ENCODE results near the gene CEP164.
A peak's percentile ranks its signal among the peaks of the same experiment; 100 is the strongest.

CEP164 gene

DNA sequence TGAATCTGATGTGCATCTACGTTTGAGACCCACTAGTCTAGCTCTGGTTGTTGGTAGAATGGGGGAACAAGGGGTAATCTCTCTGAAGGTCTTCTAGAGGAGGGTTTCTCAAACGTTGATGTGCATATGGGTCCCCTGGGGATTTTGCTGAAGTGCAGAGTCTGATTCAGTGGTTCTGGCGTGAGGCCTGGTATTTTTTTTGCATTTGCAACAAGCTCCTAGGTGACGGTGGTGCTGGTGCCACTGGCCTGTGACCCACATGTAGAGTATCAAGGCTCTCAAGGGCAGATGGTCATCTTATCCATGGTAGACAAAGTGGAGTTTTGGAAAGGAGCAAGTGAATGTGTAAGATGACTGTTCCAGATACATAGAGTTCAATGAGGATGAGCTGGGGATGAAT is 97.1 kb downstream of the CEP164 start:
- DNase-seq (ENCODE audit: low spot score), result no peak
- TF ChIP-seq, protein P1, sequence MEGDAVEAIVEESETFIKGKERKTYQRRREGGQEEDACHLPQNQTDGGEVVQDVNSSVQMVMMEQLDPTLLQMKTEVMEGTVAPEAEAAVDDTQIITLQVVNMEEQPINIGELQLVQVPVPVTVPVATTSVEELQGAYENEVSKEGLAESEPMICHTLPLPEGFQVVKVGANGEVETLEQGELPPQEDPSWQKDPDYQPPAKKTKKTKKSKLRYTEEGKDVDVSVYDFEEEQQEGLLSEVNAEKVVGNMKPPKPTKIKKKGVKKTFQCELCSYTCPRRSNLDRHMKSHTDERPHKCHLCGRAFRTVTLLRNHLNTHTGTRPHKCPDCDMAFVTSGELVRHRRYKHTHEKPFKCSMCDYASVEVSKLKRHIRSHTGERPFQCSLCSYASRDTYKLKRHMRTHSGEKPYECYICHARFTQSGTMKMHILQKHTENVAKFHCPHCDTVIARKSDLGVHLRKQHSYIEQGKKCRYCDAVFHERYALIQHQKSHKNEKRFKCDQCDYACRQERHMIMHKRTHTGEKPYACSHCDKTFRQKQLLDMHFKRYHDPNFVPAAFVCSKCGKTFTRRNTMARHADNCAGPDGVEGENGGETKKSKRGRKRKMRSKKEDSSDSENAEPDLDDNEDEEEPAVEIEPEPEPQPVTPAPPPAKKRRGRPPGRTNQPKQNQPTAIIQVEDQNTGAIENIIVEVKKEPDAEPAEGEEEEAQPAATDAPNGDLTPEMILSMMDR (IDR thresholded peaks at IDR 0.05; ENCODE audit: borderline replicate concordance, control extremely low read depth, extremely low read depth, insufficient read depth, missing control alignments), result no peak
- in situ Hi-C loops (cut with MboI; ENCODE audit: low sequenced_read_pairs, unreplicated experiment), result loop anchor here (10.0 kb wide), 1 partner anchor 380 kb away; no protein-coding TSS in a partner anchor

DNA sequence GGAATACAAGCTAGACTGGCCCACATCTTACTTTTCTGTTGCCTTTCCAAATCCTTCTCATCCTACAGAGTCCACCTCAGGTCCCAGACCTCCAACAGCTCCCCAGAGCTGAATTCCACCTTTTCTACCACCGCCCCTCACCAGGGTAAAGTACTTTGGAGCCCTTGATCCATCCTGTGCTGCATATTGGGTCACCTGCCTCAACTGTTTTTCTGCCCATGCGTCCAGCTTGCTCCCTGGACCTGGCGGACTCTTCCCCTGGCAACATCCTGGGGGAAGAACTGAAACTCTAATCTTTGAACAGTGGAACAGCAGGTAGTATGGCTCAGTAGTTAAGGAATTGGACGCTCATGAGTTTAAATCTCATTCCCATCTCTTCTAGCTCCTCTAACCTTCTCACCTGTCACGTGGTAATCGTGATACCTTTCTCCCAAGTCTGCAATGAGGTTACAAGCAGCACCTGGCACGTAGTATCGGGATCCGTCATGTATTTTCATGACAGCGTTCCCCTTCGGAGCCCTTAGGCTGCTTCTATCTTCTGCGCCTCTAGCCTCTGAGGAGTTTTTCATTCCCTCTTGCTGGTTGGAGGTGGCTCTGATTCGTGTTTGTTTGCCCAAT is 98.1 kb downstream of the CEP164 start:
- TF ChIP-seq, protein P1 (IDR thresholded peaks at IDR 0.05; ENCODE audit: borderline replicate concordance, control extremely low read depth, extremely low read depth, insufficient read depth, missing control alignments), result no peak
- in situ Hi-C loops (cut with MboI; ENCODE audit: low sequenced_read_pairs, unreplicated experiment), result loop anchor here (10.0 kb wide), 1 partner anchor 379 kb away; no protein-coding TSS in a partner anchor
- no peak for DNase-seq (ENCODE audit: low spot score)

DNA sequence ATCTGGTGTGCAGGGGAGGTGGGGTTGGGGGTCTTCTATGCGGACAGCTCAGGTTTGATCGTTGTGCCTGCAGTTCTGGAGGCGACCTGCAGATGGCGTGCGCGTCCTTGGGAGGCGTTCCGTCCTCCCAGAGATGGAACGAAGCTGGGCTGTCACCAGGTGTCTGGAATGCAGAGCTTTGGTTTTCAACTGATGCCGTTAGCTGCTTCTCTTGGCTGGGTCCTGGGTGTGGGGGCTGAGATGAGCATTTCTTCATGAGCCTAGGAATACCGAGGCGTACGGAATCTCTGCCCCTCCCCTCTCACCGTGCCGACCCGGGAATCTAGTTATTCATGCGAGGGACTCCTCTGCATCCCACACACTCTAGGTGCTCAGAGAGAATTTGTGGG is 98.6 kb downstream of the CEP164 start:
- DNase-seq (ENCODE audit: low spot score), result peak; percentile 86
- in situ Hi-C loops (cut with MboI; ENCODE audit: low sequenced_read_pairs, unreplicated experiment), result loop anchor here (10.0 kb wide), 1 partner anchor 379 kb away; no protein-coding TSS in a partner anchor
- TF ChIP-seq, protein P1 (IDR thresholded peaks at IDR 0.05; ENCODE audit: borderline replicate concordance, control extremely low read depth, extremely low read depth, insufficient read depth, missing control alignments), result peak; percentile 96

DNA sequence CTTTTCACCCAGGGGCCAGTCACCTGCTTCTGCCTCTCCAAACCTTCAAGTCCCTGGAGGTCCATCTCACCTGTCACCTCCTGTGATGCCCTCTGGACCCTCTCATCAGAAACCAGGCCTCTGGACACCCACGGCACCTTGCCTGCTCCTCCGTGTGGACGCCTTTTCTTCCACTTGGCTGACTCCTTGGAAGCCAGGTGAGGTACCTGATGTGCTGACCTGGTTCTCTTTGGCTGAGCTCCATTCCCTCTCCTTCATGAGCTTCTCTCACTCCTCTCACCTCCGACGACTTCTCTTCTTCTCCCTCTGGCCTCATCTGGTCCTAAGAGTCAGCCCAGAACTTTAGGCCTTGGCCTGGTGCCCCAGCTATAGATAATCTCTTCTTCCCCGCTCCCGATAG is 99.3 kb downstream of the CEP164 start:
- DNase-seq (ENCODE audit: low spot score), result no peak
- TF ChIP-seq, protein P1 (IDR thresholded peaks at IDR 0.05; ENCODE audit: borderline replicate concordance, control extremely low read depth, extremely low read depth, insufficient read depth, missing control alignments), result no peak
- in situ Hi-C loops (cut with MboI; ENCODE audit: low sequenced_read_pairs, unreplicated experiment), result loop anchor here (10.0 kb wide), 1 partner anchor 378 kb away; no protein-coding TSS in a partner anchor

DNA sequence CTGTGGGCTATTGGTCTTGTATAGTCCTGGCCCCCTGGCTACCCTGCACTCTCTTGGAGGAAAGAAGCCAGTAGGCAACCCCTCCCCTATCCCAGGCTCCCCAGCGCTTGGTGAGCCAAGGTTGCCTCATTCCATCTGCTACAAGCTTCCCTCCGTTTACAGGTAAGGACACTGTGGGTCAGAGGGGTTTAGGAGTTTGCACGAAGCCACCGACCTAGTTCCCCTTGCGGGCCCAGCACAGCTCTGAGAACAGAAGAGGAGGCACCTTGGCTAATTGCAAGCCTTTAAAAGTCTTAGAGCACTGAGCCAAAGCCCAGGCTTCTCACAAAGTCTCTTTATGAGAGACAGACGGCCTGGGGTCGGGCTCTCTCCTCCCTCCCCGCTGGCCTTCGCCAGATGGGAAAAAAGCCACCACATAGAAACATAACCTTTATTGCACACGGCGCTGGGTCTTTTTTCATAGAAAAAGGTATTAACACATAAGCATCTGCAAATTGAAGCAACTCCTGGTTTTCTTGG is 99.8 kb downstream of the CEP164 start:
- TF ChIP-seq, protein P1 (IDR thresholded peaks at IDR 0.05; ENCODE audit: borderline replicate concordance, control extremely low read depth, extremely low read depth, insufficient read depth, missing control alignments), result no peak
- in situ Hi-C loops (cut with MboI; ENCODE audit: low sequenced_read_pairs, unreplicated experiment), result loop anchor here (10.0 kb wide), 1 partner anchor 377 kb away; no protein-coding TSS in a partner anchor
- DNase-seq (ENCODE audit: low spot score), result no peak

DNA sequence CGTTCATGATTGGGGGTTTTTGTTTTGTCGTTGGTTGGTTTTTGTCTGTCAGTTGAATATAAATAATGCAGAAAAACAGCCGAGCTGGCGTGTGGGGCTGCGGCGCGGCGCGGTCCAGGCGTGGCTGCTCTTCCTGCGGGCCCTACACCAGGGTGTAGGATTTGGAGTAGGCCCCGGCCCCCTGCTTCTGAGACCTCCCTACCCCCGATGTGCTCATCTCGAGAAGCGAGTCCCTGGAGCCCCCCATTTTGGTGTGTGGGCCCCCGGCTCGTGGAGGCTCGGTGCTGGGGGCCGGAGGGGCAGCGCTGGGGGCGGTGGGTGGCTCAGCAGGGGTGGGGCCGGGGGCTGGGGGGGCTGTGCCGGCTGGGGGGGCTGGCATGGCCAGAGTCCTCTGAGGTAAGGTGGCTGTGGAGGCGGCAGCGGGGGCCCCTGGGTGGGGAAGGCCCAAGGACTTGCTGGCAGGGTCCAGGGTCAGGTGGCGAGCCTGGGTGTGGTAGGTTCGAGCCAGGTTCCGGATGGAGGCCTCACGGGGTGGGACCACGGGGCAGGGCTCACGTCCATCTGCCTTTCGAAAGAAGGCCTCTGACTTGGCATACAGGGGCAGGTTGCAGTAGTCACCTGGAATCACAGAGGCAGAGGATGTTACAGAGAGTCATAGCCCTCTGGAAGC is 100.7 kb downstream of the CEP164 start:
- in situ Hi-C loops (cut with MboI; ENCODE audit: low sequenced_read_pairs, unreplicated experiment), result loop anchor here (10.0 kb wide), 1 partner anchor 376 kb away; no protein-coding TSS in a partner anchor
- TF ChIP-seq, protein P1 (IDR thresholded peaks at IDR 0.05; ENCODE audit: borderline replicate concordance, control extremely low read depth, extremely low read depth, insufficient read depth, missing control alignments), result no peak
- no peak for DNase-seq (ENCODE audit: low spot score)
